Neuronal stem cell (in vitro differentiated cells): Measurements from ENCODE around the gene MTERF4.

Experiments used
- DNase-seq: peaks from one replicate; pipeline ENCODE4 v3.0.0-alpha.2; 2013; ENCODE audit warnings: low spot score
- H2AFZ ChIP-seq: one replicate; pipeline ENCODE4 v1.6.1; 2013; ENCODE audit warnings: mild to moderate bottlenecking, low read length, inconsistent platforms
- H2AK5ac ChIP-seq: 2 replicates; pipeline ENCODE4 v1.6.1; 2013; ENCODE audit warnings: low read depth, mild to moderate bottlenecking, inconsistent platforms, low read length, moderate library complexity, mixed read lengths
- H2BK120ac ChIP-seq: 2 replicates; pipeline ENCODE4 v1.6.1; 2013; ENCODE audit warnings: low read depth, mild to moderate bottlenecking, inconsistent platforms, low read length, moderate library complexity, mixed read lengths
- H2BK12ac ChIP-seq: one replicate; pipeline ENCODE4 v1.6.1; 2013; ENCODE audit warnings: low read length, inconsistent platforms
- H2BK15ac ChIP-seq: 2 replicates; pipeline ENCODE4 v1.6.1; 2013; ENCODE audit warnings: mild to moderate bottlenecking, low read length, inconsistent platforms, mixed read lengths
- H2BK5ac ChIP-seq: one replicate; pipeline ENCODE4 v1.6.1; 2013; ENCODE audit warnings: inconsistent platforms, mild to moderate bottlenecking, low read length, moderate library complexity
- H3K14ac ChIP-seq: one replicate; pipeline ENCODE4 v1.6.1; 2013; ENCODE audit warnings: low read length, inconsistent platforms
- H3K18ac ChIP-seq: 2 replicates; pipeline ENCODE4 v1.6.1; 2013; ENCODE audit warnings: low read length, inconsistent platforms
- H3K23ac ChIP-seq: 2 replicates; pipeline ENCODE4 v1.6.1; 2013; ENCODE audit warnings: low read depth, mild to moderate bottlenecking, mixed read lengths, low read length, inconsistent platforms; ENCODE audit not compliant: poor library complexity
- H3K27ac ChIP-seq: replicated peaks from 3 replicates; pipeline ENCODE4 v1.5.1; 2013; ENCODE audit warnings: low read length, inconsistent platforms
- H3K27me3 ChIP-seq, 3 experiments: 2 replicates each; pipeline ENCODE4 v1.6.1; 2013; ENCODE audit warnings: low read length in 3 of 3, mild to moderate bottlenecking in 2 of 3, inconsistent platforms in 1 of 3, low read depth in 1 of 3, mixed read lengths in 1 of 3, moderate library complexity in 1 of 3; ENCODE audit not compliant: control insufficient read depth in 3 of 3, insufficient read depth in 3 of 3
- H3K36me3 ChIP-seq, 2 donors: replicated peaks in 1 of 2; 2 replicates each; pipeline ENCODE4 v1.6.1; 2013; ENCODE audit warnings: low read length in 2 of 2; ENCODE audit not compliant: control insufficient read depth in 2 of 2, insufficient read depth in 2 of 2
- H3K4ac ChIP-seq: 2 replicates; pipeline ENCODE4 v1.6.1; 2013; ENCODE audit warnings: inconsistent platforms, mild to moderate bottlenecking, low read length, moderate library complexity
- H3K4me1 ChIP-seq, 2 donors: 1 replicate in 1 of 2; 2 replicates in 1 of 2; pipeline ENCODE4 v1.6.1; 2013; ENCODE audit warnings: low read length in 2 of 2, low read depth in 1 of 2; ENCODE audit not compliant: control insufficient read depth in 2 of 2, insufficient read depth in 1 of 2
- H3K4me2 ChIP-seq: one replicate; pipeline ENCODE4 v1.6.1; 2013; ENCODE audit warnings: mild to moderate bottlenecking, low read length, inconsistent platforms; ENCODE audit not compliant: insufficient read depth, poor library complexity, severe bottlenecking
- H3K4me3 ChIP-seq, 2 donors: 2 replicates each; pipeline ENCODE4 v1.5.1; 2013; ENCODE audit warnings: low read length in 2 of 2, mild to moderate bottlenecking in 2 of 2, inconsistent platforms in 1 of 2, moderate library complexity in 1 of 2
- H3K79me1 ChIP-seq: one replicate; pipeline ENCODE4 v1.6.1; 2013; ENCODE audit warnings: low read depth, mild to moderate bottlenecking, inconsistent platforms, low read length, moderate library complexity
- H3K9ac ChIP-seq: one replicate; pipeline ENCODE4 v1.6.1; 2013; ENCODE audit warnings: mild to moderate bottlenecking, low read depth, low read length, inconsistent platforms; ENCODE audit not compliant: poor library complexity
- H3K9me3 ChIP-seq, 2 donors: replicated peaks in 1 of 2; 2 replicates each; pipeline versions ENCODE3 to v1.6.1; 2013; ENCODE audit warnings: low read length in 2 of 2, mild to moderate bottlenecking in 2 of 2, inconsistent platforms in 1 of 2, low read depth in 1 of 2, mixed read lengths in 1 of 2, moderate library complexity in 1 of 2; ENCODE audit not compliant: control insufficient read depth in 2 of 2, insufficient read depth in 1 of 2
- H4K8ac ChIP-seq: one replicate; pipeline ENCODE4 v1.6.1; 2013; ENCODE audit warnings: low read depth, mild to moderate bottlenecking, inconsistent platforms, low read length, moderate library complexity
- H4K91ac ChIP-seq: one replicate; pipeline ENCODE4 v1.6.1; 2013; ENCODE audit warnings: low read length, low read depth, mild to moderate bottlenecking, inconsistent platforms; ENCODE audit not compliant: poor library complexity
- WGBS, 2 donors: extraction: QIAGEN DNeasy Blood & Tissue Kit; methylation state at CpG; one replicate each; pipeline ENCODE4 v1.1.7; 2013; ENCODE audit warnings: missing lambda C conversion rate in 2 of 2, mixed read lengths in 1 of 2; ENCODE audit not compliant: insufficient read length in 2 of 2, insufficient replicate concordance in 1 of 2; ENCODE audit errors: extremely low coverage in 2 of 2; 5-methylcytosine and 5-hydroxymethylcytosine counted together

MTERF4 gene

DNA sequence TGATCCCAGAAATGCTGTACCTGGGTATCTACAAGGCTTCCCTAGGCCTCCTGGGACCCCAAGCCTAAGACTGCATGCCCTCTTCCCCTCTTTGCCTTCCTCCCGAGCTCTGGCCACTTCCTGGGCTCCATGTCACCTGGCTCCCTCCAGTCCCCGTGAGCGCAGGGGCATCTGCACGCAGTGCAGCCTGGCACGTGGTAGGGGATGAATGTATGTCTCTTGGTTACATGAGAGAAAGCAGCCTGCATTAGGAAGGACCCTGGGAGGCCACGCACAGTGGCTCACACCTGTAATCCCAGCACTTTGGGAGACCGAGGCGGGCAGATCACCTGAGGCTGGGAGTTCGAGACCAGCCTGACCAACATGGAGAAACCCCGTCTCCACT, 31.3 kb upstream of the MTERF4 start:
- H2AFZ ChIP-seq = no peak overlapping the region
- peak overlapping the region; percentile 9 for H4K8ac ChIP-seq
- H4K91ac ChIP-seq = no peak overlapping the region
- H3K79me1 ChIP-seq = peaks cover 5% of the 10 kb centered on the region
- H3K27ac ChIP-seq = no peak overlapping the region
- H3K4me3 ChIP-seq = no peak overlapping the region
- WGBS, 2 donors = no CpG with 5 or more reads among the region's 10 CpGs
- no peak overlapping the region for H2BK15ac ChIP-seq
- no peak overlapping the region for H2BK120ac ChIP-seq
- no peak overlapping the region for H2AK5ac ChIP-seq
- no peak overlapping the region for H3K9ac ChIP-seq
- H3K9me3 ChIP-seq = peaks cover 0 to 2% of the 10 kb centered on the region in 2 donors
- no peaks in the 10 kb centered on the region for H3K27me3 ChIP-seq
- H3K4ac ChIP-seq = no peak overlapping the region
- H2BK12ac ChIP-seq = no peak overlapping the region
- H3K4me2 ChIP-seq = no peak overlapping the region
- peaks cover 6 to 95% of the 10 kb centered on the region in 2 donors for H3K36me3 ChIP-seq
- no peaks in the 10 kb centered on the region for H3K4me1 ChIP-seq
- DNase-seq = no peak
- peak overlapping the region; percentile 42 for H3K18ac ChIP-seq
- H3K14ac ChIP-seq = peak overlapping the region; percentile 50
- peak overlapping the region; percentile 18 for H2BK5ac ChIP-seq
- peak overlapping the region; percentile 90 for H3K23ac ChIP-seq

DNA sequence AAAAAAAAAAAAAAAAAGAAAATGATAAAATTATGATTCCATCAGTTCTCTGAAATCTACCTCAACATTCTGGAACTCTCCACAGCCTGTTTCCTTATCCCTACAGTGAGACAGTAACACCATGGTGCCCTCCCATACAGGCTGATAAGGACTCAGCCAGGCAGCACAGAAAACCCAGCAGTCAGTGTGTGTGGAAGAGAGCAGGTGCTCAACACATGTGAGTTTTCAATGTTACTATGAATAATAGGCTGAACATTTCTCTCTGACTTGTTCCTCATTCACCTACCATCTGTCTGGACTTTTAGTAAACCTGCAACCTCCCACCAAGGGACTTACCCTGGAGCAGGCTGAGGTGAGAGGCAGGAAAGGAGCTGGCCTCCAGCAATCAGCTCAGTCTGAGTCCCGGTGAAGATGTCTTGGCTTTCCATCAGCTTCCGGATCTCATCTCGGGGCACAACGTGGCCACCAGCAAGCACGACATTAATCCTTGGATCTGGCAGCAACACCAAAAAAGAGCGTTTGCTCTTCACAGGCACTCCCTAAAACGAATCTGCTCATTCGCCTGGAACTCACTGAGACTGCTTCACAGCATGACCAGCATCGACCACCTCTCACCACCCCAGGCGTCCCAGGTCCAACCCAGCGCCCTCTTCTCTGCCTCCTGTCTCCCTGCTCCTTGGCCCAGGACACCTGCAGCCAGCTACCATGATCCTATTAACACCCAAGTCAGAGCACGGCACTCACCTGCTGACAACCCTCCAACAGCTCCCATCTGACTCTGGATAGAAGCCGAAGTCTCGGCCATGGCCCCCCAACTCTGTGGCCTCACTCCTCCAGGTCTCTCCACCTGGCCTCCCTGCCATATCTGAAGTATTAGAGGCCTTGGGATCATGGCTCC, 30.7 kb upstream of the MTERF4 start:
- Histone ChIP-seq H2AFZ (no peak overlapping the region), H2AK5ac (no peak overlapping the region), H4K91ac (no peak overlapping the region), H2BK120ac (no peak overlapping the region), H2BK5ac (peak overlapping the region; percentile 18), H3K27me3 (no peaks in the 10 kb centered on the region), H3K14ac (no peak overlapping the region), H2BK12ac (no peak overlapping the region), H4K8ac (no peak overlapping the region), H3K9me3 (peaks cover 0 to 2% of the 10 kb centered on the region in 2 donors), H3K4me1 (no peaks in the 10 kb centered on the region), H3K18ac (no peak overlapping the region), H3K36me3 (peaks cover 6 to 89% of the 10 kb centered on the region in 2 donors), H2BK15ac (no peak overlapping the region), H3K23ac (no peak overlapping the region), H3K4me3 (no peak overlapping the region), H3K4me2 (no peak overlapping the region), H3K79me1 (peaks cover 2% of the 10 kb centered on the region), H3K4ac (no peak overlapping the region), H3K9ac (no peak overlapping the region), H3K27ac (no peak overlapping the region)
- DNase-seq = no peak
- WGBS, 2 donors = no CpG with 5 or more reads among the region's 14 CpGs

DNA sequence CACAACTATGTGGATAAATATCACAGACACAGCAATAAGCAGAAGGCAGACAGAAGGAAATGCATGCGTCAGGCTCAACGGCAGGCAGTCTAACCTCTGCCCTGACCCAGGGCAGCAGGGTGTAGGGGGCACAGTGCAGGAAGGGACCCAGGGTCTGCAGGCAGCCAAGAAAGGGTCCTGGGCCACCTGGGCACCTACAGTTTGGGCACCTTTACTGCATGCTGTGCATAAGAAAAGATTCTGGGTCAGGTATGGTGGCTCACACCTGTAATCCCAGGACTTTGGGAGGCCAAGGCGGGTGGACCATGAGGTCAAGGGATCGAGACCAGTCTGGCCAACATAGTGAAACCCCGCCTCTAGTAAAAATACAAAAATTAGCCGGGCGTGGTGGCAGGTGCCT, 29.4 kb upstream of the MTERF4 start:
- Histone ChIP-seq H2BK15ac (no peak overlapping the region), H3K9me3 (peaks cover 0 to 2% of the 10 kb centered on the region in 2 donors), H2BK120ac (no peak overlapping the region), H2AK5ac (no peak overlapping the region), H3K4me2 (no peak overlapping the region), H3K18ac (no peak overlapping the region), H3K4me3 (no peak overlapping the region), H2BK5ac (no peak overlapping the region), H3K9ac (no peak overlapping the region), H4K91ac (no peak overlapping the region), H3K79me1 (peaks cover 2% of the 10 kb centered on the region), H3K27ac (no peak overlapping the region), H3K36me3 (peaks cover 2 to 85% of the 10 kb centered on the region in 2 donors), H3K27me3 (no peaks in the 10 kb centered on the region), H3K4ac (no peak overlapping the region), H2BK12ac (no peak overlapping the region), H3K14ac (no peak overlapping the region), H3K4me1 (no peaks in the 10 kb centered on the region), H2AFZ (no peak overlapping the region), H4K8ac (no peak overlapping the region), H3K23ac (peak overlapping the region; percentile 86)
- no peak for DNase-seq
- no CpG with 5 or more reads among the region's 7 CpGs for WGBS, 2 donors

DNA sequence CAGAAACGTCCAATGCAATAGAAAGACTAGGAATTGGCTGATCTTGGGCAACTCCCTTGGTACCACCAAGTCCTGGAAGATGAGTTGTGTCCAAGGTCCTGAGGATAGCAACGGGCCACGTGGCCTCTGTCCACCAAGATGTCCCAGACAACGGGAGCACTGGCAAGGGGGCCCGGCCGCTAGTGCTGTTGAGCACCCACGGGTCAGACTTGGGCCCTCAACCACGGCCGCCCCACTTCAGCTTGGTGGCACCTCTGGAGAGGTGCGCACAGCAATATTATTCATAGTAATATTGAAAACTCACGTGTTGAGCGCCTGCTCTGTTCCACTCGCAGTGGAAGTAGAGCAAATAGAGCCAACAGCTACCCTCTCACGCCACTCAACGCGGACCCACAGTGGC, 28.2 kb upstream of the MTERF4 start:
- no peak overlapping the region for H4K8ac ChIP-seq
- no peak overlapping the region for H4K91ac ChIP-seq
- no peak overlapping the region for H3K23ac ChIP-seq
- H3K4me2 ChIP-seq = no peak overlapping the region
- no peak overlapping the region for H2BK120ac ChIP-seq
- no peak overlapping the region for H3K4ac ChIP-seq
- no peaks in the 10 kb centered on the region for H3K27me3 ChIP-seq
- DNase-seq = no peak
- no peak overlapping the region for H3K4me3 ChIP-seq
- no peak overlapping the region for H2AK5ac ChIP-seq
- H3K4me1 ChIP-seq = no peaks in the 10 kb centered on the region
- H3K79me1 ChIP-seq = peaks cover 2% of the 10 kb centered on the region
- no peak overlapping the region for H2BK5ac ChIP-seq
- H3K27ac ChIP-seq = no peak overlapping the region
- H3K36me3 ChIP-seq = peaks cover 8 to 84% of the 10 kb centered on the region in 2 donors
- H2BK15ac ChIP-seq = no peak overlapping the region
- no peak overlapping the region for H3K14ac ChIP-seq
- H3K9me3 ChIP-seq = peaks cover 0 to 2% of the 10 kb centered on the region in 2 donors
- no CpG with 5 or more reads among the region's 16 CpGs for WGBS, 2 donors
- no peak overlapping the region for H2BK12ac ChIP-seq
- H3K9ac ChIP-seq = no peak overlapping the region
- H2AFZ ChIP-seq = no peak overlapping the region
- no peak overlapping the region for H3K18ac ChIP-seq
